Effector memory CD8-positive, alpha-beta T cell (primary cell): ENCODE results near the gene B4GALT3.
A peak's percentile ranks its signal among the peaks of the same experiment; 100 is the strongest.

Experiments used
- ATAC-seq: fragments of 150-1000 bp; cut with Tn5 transposase; replicated peaks from 2 replicates; pipeline ENCODE4 v1.10.0; 2021; ENCODE audit warnings: mild to moderate bottlenecking, moderate library complexity
- DNase-seq, 3 experiments: peaks; one replicate each; pipeline ENCODE4 v3.0.0; 2021
- H3K27ac Mint-ChIP-seq, 2 donors: one replicate each; pipeline ENCODE4 v1.8.0; 2022; ENCODE audit warnings: mild to moderate bottlenecking in 2 of 2, mixed read lengths in 2 of 2, moderate library complexity in 2 of 2
- H3K27me3 Mint-ChIP-seq, 2 donors: one replicate each; pipeline ENCODE4 v1.8.0; 2022; ENCODE audit warnings: mixed read lengths in 2 of 2
- H3K36me3 Mint-ChIP-seq: one replicate; pipeline ENCODE4 v1.8.0; 2022; ENCODE audit warnings: mild to moderate bottlenecking, moderate library complexity, mixed read lengths; ENCODE audit not compliant: insufficient read depth
- H3K4me1 Mint-ChIP-seq, 2 donors: one replicate each; pipeline ENCODE4 v1.8.0; 2022; ENCODE audit warnings: low read depth in 2 of 2, mixed read lengths in 2 of 2
- H3K4me3 Mint-ChIP-seq, 2 donors: one replicate each; pipeline ENCODE4 v1.8.0; 2022; ENCODE audit warnings: mild to moderate bottlenecking in 2 of 2, mixed read lengths in 2 of 2, moderate library complexity in 2 of 2
- H3K9me3 Mint-ChIP-seq, 2 donors: one replicate each; pipeline ENCODE4 v1.8.0; 2022; ENCODE audit warnings: mixed read lengths in 2 of 2

B4GALT3 gene

DNA sequence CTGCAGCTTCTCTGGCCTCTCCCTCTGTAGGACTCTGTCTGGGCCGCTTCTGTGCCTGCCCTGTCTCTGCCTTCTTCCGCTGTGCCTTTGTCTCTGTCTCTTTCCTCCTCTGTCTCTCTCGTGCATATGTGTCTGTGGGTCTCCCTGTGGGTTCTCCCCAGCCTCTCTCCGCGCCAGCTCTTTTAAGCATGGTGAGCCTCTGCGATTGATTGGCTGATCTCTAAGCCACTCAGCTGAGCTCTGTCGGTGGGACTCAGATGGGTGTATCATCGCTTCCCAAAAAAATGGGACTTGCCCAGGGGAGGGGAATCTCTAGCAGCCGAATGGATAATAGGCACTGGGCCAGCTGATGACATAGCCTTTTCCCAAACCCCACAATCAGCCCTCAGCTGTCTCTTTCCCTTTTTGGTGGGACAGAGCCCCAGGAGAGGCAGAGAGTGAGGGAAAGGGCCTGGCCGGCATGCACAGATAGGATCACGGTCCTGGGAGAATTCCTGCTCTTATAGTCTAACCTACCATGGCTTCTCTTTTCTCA, 21.7 kb upstream of the B4GALT3 start, which contains the start of gene ADAMTS4:
TSS of gene ADAMTS4 (minus strand) at position 158 of the 535 bp plus-strand sequence. CDS start 427 bp downstream, outside the sequence.
- Mint-ChIP-seq H3K36me3 (peaks cover 18% of the 10 kb centered on the region), H3K27ac (peak within 1 kb of the TSS in 1 of 2 donors; percentile 89), H3K27me3 (no peaks in the 10 kb centered on the region), H3K9me3 (no peaks in the 10 kb centered on the region), H3K4me3 (peak within 1 kb of the TSS in 1 of 2 donors; percentile 20), H3K4me1 (peaks cover 40 to 49% of the 10 kb centered on the region in 2 donors)
- DNase-seq (no peak), ATAC-seq (no peak)

- Mint-ChIP-seq H3K27ac (peak overlapping the region in 1 of 2 donors; percentile 71), H3K4me1 (peaks cover 36 to 47% of the 10 kb centered on the region in 2 donors)
- no peak for ATAC-seq
Measured at GRCh38 chr1:161198194-161198896, 21.0 kb upstream of the B4GALT3 start.

DNA sequence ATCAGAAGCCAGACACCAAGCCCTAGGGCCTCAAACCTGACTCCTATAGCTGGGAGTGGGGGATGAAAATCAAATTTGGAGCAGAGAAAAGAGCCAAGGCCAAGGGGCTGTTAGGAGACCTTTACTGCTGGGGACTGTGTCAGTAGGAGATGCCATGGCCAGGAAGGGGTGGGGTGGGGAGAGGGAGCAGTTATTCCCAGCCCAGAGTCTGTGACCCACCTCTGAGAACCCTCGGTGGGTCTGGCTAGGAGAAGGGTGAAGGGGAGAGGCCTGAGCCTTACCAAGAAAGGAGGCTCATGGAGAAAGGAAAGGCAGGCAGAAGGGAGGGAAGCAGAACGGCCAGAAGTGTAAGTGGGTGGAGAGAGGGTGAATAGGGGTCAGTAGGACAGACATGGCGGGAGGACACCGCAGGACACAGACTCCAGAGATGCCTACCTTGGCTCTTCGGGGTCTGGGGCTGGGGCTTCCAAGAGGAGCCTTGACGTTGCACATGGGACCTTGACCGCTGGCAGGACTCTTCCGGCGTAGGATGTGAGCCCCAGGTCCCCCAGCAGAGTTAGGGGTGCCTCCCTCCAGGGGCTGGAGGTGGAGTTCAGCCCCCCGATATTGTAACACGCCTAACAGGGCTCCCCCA, 20.4 kb upstream of the B4GALT3 start:
- Mint-ChIP-seq H3K36me3 (peaks cover 15% of the 10 kb centered on the region), H3K4me3 (no peak overlapping the region), H3K4me1 (peaks cover 39 to 54% of the 10 kb centered on the region in 2 donors), H3K9me3 (no peaks in the 10 kb centered on the region), H3K27me3 (no peaks in the 10 kb centered on the region), H3K27ac (peak overlapping the region in 1 of 2 donors; percentile 46)
- DNase-seq: no peak
- ATAC-seq: no peak

More at GRCh38 chr1:161198194-161198896, 21.0 kb upstream of the B4GALT3 start:
- Mint-ChIP-seq H3K27me3 (no peaks in the 10 kb centered on the region), H3K9me3 (no peaks in the 10 kb centered on the region), H3K4me3 (no peak overlapping the region), H3K36me3 (peaks cover 18% of the 10 kb centered on the region)
- no peak for DNase-seq

GRCh38 chr1:161196521-161197451, 19.5 kb upstream of the B4GALT3 start:
- DNase-seq (no peak), ATAC-seq (no peak)
- H3K4me1 Mint-ChIP-seq: peaks cover 42 to 57% of the 10 kb centered on the region in 2 donors
- no peak overlapping the region for H3K4me3 Mint-ChIP-seq
- no peaks in the 10 kb centered on the region for H3K27me3 Mint-ChIP-seq
- H3K27ac Mint-ChIP-seq: peak overlapping the region in 1 of 2 donors; percentile 38
- no peaks in the 10 kb centered on the region for H3K9me3 Mint-ChIP-seq
- peaks cover 11% of the 10 kb centered on the region for H3K36me3 Mint-ChIP-seq

DNA sequence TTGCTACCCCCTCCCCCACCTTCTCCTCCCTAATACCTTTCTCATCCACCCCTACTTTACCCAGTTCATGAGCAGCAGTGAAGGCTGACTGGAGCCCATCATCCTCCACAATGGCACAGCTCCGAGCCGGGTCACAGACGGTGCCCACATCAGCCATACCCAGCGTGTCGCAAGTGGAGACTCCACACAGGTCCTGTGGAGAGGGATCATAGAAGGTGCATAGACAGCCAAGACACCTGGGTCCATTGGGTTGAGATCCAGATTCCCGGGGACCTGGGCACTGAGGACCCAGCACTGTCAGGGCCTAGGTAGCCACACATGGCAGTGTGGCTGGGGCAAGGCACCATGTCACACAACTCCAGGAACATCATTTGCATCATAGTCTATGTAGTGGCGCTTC, 18.8 kb upstream of the B4GALT3 start:
- H3K4me3 Mint-ChIP-seq: peak overlapping the region in 1 of 2 donors; percentile 25
- H3K27me3 Mint-ChIP-seq: no peaks in the 10 kb centered on the region
- peaks cover 4% of the 10 kb centered on the region for H3K36me3 Mint-ChIP-seq
- H3K27ac Mint-ChIP-seq: peak overlapping the region; percentile 38 to 59
- no peaks in the 10 kb centered on the region for H3K9me3 Mint-ChIP-seq
- DNase-seq (no peak), ATAC-seq (no peak)
- peaks cover 38 to 50% of the 10 kb centered on the region in 2 donors for H3K4me1 Mint-ChIP-seq

DNA sequence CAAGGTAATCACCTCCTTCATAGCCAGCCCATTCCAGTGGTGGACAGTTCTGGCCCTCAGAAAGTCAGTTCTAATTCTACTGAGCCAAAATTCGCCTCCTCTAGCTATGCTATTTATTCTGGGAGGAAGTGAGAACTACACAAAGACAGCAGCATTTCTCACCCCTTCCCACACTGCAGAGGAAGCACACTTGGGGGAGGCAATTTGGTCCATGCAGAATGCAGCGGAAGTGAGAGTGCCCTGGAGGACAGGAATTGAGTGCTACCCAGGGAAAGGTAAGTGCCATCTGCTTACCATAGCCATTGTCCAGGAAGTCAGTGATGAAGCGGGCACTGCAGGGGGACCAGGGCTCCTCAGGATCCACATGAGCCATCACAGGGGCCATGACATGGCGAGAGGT, 17.9 kb upstream of the B4GALT3 start:
- no peaks in the 10 kb centered on the region for H3K9me3 Mint-ChIP-seq
- ATAC-seq: peak; percentile 48
- peaks cover 4% of the 10 kb centered on the region for H3K36me3 Mint-ChIP-seq
- DNase-seq: no peak
- H3K4me1 Mint-ChIP-seq: peaks cover 29 to 44% of the 10 kb centered on the region in 2 donors
- peak overlapping the region; percentile 49 to 50 for H3K4me3 Mint-ChIP-seq
- H3K27me3 Mint-ChIP-seq: no peaks in the 10 kb centered on the region
- peak overlapping the region; percentile 71 to 78 for H3K27ac Mint-ChIP-seq

DNA sequence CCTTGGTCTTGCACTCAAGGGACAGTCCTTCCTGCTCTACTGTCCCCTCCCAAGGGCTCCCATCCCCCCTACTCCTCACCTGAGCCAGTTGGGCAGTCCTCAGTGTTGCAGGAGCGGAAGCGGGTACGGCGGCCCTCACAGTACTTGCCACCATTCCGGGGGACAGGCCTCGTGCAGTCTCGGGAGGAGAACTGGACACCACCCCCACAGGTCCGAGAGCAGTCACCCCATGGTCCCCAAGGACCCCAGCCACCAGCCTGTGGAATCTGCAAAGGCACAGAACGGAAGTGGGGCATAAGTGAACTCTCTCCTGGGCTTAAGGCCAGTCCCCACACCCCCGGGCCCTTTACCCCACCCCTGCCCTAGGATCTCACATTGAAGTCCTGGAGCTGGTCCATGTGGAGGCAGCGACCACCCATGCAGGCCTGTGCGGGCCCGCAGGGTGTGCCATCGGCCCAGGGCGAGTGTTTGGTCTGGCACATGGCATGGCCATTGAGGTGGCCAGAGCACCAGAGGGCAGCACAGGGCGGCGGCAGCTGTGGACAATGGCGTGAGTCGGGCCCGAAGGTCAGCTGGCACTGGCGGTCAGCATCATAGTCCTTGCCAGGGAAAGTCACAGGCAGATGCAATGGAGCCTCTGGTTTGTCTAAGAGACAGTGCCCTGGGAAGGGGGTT, 16.4 kb upstream of the B4GALT3 start:
- Mint-ChIP-seq H3K4me3 (no peak overlapping the region), H3K4me1 (peaks cover 27 to 33% of the 10 kb centered on the region in 2 donors), H3K27ac (peak overlapping the region in 1 of 2 donors; percentile 75), H3K27me3 (no peaks in the 10 kb centered on the region), H3K36me3 (peaks cover 4% of the 10 kb centered on the region), H3K9me3 (no peaks in the 10 kb centered on the region)
- ATAC-seq: no peak
- DNase-seq: no peak

GRCh38 chr1:161192476-161193465, 15.5 kb upstream of the B4GALT3 start:
- Mint-ChIP-seq H3K4me1 (peaks cover 28 to 39% of the 10 kb centered on the region in 2 donors), H3K9me3 (no peaks in the 10 kb centered on the region), H3K4me3 (peak overlapping the region; percentile 64 to 65), H3K36me3 (peaks cover 4% of the 10 kb centered on the region), H3K27ac (peak overlapping the region; percentile 75 to 87), H3K27me3 (no peaks in the 10 kb centered on the region)
- ATAC-seq (peak; percentile 96), DNase-seq (peak; percentile 61 to 67 (median 66))

DNA sequence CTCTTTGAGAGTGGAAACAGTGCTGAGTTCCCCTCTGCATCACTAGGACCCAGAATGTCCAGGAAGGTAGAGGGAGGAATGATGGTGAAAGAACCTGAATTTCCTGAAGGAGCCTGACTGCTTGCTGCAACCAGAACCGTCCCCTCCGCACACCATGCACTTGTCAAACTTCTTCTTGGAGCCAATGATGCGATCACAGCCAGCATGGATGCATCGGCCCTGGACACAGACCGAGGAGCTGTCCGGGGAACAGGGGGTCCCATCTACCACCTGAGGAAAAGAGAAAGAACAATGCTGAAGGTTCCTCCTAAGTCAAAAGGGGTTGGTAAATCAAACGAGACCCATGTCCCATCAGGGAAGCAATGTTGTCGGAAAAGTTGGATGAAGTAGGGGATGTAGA, 14.7 kb upstream of the B4GALT3 start:
- H3K4me3 Mint-ChIP-seq: no peak overlapping the region

GRCh38 chr1:161190962-161191521, 13.7 kb upstream of the B4GALT3 start:
- H3K4me3 Mint-ChIP-seq: no peak overlapping the region
- DNase-seq (no peak), ATAC-seq (no peak)
- no peaks in the 10 kb centered on the region for H3K9me3 Mint-ChIP-seq
- H3K36me3 Mint-ChIP-seq: peaks cover 4% of the 10 kb centered on the region
- peak overlapping the region; percentile 26 to 49 for H3K27ac Mint-ChIP-seq
- no peaks in the 10 kb centered on the region for H3K27me3 Mint-ChIP-seq
- peaks cover 44 to 55% of the 10 kb centered on the region in 2 donors for H3K4me1 Mint-ChIP-seq

More for the DNA sequence above, 14.7 kb upstream of the B4GALT3 start:
- Mint-ChIP-seq H3K27ac (peak overlapping the region in 1 of 2 donors; percentile 26), H3K36me3 (peaks cover 4% of the 10 kb centered on the region), H3K27me3 (no peaks in the 10 kb centered on the region), H3K9me3 (no peaks in the 10 kb centered on the region), H3K4me1 (peaks cover 36 to 47% of the 10 kb centered on the region in 2 donors)
- no peak for ATAC-seq
- no peak for DNase-seq

DNA sequence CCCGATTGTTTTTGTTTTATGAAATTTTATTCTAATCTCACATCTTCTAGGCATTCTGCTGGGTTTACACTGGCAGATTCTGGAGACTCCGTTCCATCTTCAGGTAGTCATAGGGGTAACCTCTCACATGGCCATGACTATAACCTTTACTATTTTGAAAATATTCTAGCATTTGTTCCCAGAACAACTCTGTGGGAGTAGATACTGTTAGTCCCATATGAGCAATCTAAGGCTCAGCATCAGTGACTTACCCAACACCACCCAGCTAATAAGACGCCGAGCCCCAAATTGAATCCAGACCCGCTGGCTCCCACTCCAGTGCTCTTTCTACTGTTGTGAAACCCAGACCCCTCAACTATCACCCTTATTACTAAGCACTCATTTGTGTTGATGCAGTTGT, 11.7 kb upstream of the B4GALT3 start:
- H3K4me3 Mint-ChIP-seq: peak overlapping the region in 1 of 2 donors; percentile 33
- H3K9me3 Mint-ChIP-seq: no peaks in the 10 kb centered on the region
- peaks cover 8% of the 10 kb centered on the region for H3K36me3 Mint-ChIP-seq
- ATAC-seq: no peak
- H3K4me1 Mint-ChIP-seq: peaks cover 49 to 56% of the 10 kb centered on the region in 2 donors
- H3K27me3 Mint-ChIP-seq: no peaks in the 10 kb centered on the region
- H3K27ac Mint-ChIP-seq: peak overlapping the region; percentile 87 to 88
- no peak for DNase-seq
